GM21529 (cell line): ENCODE results near the gene GHRL.
A peak's percentile ranks its signal among the peaks of the same experiment; 100 is the strongest.
"Not testable (repeated sequence)": the region's sequence is repeated elsewhere in the genome, so short reads cannot be mapped to it uniquely, and the experiment has no call there.

Experiments used
- ATAC-seq: cut with Tn5 transposase; IDR thresholded peaks from one replicate; pipeline ENCODE4 v1.9.1; 2021; ENCODE audit not compliant: unreplicated experiment

The GHRL gene

DNA sequence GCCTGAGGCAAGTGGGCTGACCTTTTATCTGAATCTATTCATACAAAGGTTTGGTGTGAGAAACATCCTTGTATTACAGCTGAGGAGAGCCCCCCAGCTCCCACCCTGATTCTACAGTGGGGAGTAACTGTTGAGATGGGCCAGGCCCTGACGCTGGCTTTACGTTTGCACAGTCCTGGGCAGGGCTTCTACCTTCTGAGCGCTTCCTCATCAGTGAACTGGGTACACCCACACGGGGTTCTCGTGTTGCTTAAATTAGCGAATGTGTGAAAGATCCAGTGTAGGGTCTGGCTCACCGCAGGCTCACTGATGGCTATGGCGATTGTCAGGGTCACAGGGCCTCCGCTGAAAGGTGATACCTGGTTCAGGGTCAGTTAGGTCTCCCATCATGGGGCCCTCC lies 7.3 kb upstream of the GHRL start:
- ATAC-seq = no peak

DNA sequence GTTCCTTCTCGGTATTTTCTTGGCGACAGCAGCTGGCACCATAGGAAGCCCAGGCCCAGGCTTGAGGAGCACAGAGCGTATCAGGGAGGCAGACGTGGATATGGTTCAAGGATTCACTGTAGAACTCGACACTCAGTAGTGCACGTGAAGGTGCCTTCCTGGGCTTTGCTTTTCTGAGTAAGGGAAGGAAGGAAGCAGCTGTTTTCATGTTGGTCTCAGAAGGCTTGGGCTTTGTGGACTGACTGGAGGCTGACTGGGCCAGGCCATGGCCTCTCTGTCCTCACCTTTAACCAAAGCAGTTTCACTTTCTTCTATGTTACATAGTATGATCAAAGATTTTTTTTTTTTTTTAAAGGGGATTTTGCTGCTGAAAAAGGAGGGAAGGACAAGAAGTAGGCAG lies 6.9 kb upstream of the GHRL start:
- peak; percentile 69 for ATAC-seq

DNA sequence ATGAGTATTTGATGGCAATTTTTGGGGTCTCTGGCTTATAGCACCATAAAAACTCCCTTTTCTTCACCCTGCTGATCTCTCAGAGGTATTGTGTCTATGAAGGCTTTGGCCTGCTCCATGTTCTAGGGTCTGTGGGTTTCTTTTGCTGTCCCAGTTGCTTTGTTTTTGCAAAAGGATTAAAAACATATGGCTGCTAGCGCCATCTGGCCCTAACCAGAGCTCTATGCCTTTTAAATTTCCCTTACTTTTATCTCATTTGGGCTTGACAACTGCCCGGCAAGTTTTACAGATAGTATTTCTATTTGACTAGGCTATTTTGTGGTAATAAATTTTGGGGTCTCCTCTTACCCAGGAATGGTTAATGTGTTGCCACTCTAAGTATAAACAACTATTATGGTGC lies 6.4 kb upstream of the GHRL start:
- no peak for ATAC-seq

DNA sequence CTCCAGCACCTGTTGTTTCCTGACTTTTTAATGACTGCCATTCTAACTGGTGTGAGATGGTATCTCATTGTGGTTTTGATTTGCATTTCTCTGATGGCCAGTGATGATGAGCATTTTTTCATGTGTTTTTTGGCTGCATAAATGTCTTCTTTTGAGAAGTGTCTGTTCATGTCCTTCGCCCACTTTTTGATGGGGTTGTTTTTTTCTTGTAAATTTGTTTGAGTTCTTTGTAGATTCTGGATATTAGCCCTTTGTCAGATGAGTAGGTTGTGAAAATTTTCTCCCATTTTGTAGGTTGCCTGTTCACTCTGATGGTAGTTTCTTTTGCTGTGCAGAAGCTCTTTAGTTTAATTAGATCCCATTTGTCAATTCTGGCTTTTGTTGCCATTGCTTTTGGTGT lies 5.3 kb upstream of the GHRL start:
- ATAC-seq = not testable (repeated sequence)

- ATAC-seq = no peak
Observed at GRCh38 chr3:10294030-10294586, 1.4 kb upstream of the GHRL start.

GRCh38 chr3:10291641-10292040 lies 1.1 kb downstream of the GHRL start:
- ATAC-seq = no peak

DNA sequence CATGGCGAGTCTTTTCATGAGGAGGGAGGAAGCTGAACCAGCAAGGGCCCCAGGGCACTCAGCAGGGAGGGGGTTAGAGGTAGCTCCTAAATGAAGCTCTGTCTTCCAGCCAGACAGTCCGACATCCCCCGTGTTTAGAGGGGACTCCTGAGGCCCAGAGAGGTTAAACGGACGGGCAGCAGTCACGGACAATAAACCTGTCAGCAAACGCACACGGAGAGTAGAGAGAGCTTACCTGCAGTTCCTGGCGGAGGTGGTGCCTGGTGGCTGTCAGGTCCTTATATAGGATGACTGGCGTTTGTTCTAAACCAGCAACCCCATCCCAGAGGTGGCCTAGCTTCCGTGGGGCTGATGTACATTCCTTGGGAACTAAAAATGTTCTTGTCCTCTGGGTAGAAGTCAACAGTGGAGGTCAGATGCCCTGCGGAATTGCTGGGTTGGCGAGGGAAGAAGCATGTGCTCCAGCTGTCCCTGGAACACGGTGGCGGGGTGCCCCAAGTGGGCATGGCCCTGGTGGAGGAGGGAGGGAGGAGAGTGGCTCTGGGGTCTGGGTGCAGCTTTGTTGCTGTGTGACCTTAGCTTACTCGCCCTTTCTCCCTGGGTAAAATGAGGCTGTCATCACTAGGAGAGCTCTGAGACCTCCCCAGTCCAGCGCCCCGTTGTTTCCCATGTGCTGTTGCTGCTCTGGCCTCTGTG lies 2.1 kb downstream of the GHRL start:
- ATAC-seq = no peak

DNA sequence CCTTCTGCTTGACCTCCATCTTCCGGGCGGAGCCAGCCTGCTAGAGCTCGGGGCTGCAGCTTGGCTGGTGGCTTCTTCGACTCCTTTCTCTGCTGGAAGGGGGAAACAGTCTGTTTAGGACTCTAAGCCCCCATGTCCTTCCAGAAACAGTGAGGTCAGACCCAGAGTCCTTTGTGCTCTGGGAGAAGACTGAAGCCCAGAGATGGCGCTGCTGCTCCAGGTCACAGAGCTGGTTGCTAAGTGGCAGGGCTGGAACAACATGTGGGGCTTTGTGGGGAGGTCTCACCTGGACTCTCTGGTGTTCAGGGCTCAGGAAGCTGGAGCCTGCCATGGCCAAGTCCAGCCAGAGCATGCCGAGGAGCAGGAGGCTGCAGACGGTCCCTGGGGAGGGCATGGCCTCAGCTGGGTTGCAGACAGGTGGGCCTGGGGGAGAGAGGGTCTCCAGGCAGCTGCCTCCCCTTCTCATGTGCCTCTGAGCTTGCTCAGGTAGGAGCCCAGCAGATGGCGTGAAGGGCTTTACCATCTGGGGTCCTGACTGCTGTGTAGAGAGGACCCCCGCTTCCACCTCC lies 2.9 kb downstream of the GHRL start:
- ATAC-seq = no peak

- no peak for ATAC-seq
Observed at GRCh38 chr3:10289077-10289476, 3.7 kb downstream of the GHRL start.

GRCh38 chr3:10288575-10288960 lies 4.2 kb downstream of the GHRL start:
- ATAC-seq = no peak

GRCh38 chr3:10287936-10288574 lies 4.7 kb downstream of the GHRL start:
- ATAC-seq = no peak

DNA sequence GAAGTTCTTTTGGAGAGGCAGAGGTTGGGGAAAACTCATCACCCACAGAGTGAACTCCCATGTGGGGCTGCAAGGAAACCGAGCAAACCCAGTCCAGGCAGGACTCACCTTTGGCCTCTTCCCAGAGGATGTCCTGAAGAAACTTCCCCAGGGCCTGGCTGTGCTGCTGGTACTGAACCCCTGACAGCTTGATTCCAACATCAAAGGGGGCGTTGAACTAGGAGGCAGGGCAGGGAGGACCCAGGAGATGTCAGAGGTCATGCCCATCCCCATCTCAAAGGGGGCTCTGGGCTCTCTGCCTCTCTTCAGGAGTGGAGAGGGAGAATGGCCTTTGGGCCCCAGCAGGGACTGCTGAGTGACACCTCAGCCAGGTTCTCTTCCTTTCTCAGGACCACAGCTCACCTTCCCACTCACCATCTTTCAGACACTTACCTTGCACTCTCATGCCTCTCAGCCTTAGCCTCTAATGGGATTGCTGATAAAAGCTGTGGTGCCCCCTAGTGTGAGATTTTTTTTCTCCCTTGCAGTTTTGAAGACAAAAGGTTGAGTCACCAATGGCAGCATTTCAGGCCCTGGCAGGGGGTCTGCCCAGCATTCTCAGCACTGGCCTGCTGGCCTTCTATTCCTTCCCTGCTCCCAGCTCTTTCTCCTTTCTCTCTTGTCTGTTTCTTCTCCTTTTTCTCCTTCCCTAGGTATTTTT lies 6.0 kb downstream of the GHRL start:
- no peak for ATAC-seq

GRCh38 chr3:10286133-10286524 lies 6.6 kb downstream of the GHRL start:
- no peak for ATAC-seq

GRCh38 chr3:10285272-10286132 lies 7.2 kb downstream of the GHRL start:
- ATAC-seq = no peak

DNA sequence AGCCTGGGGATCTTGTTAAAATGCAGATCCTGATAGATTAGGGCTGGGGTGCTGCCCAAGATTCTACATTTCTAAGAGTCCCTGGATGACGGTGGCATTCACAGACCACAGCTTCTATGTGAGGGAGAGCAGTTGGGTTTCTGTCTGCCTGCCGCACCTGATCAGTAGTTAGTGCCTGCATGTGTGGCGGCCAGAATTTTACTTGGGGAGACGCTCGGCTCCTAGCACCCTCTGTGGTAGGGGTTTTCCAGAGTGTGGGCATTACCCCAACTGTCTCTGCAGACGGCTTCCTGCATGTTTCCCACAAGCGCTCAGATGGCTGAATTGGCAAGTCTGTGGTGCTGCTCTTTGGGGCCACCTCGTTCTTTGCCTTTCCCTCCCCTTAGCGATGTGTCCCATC lies 8.3 kb downstream of the GHRL start:
- ATAC-seq = no peak

DNA sequence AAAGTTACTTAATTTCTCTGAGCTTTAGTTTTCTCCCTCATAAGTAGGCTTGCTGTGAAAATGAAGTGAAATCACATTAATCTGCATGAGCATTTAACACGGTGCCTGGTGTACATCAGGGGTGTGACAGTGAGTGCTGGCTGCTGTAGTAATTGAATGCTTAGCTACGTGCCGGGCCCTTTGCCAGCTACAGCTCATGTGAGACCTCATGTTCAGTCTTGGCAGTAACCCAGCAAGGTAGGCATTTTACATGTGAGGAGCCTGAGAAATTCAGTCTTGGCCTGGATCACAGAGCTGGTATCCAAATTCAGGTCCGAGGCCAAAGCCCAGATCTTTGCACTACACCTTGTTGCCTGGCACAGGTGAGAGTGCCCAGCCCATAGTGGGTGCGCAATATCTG lies 9.1 kb downstream of the GHRL start:
- no peak for ATAC-seq

DNA sequence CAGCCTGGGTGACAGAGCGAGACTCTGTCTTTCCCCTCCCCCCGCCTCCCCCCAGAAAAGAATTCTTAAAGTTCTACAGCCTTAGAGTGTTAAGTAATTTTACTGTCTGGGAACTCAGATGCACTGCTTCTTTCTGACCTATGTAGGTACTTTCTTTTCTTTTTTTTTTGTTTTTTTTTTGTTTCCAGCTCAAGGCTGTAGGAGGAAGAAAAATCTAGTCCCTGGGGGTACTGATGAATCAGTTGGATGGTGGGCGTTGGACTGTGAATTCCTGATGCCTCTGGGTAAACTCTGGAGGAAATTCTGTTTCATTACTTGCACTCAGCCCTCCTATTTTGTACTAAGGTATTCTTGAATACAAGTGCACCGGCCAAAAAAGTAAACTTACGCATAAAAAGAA lies 10.8 kb downstream of the GHRL start:
- ATAC-seq = no peak

GRCh38 chr3:10280571-10280970 lies 12.2 kb downstream of the GHRL start:
- no peak for ATAC-seq

- ATAC-seq = no peak
Observed at GRCh38 chr3:10280177-10280529, 12.6 kb downstream of the GHRL start.

GRCh38 chr3:10279384-10280176 lies 13.2 kb downstream of the GHRL start:
- no peak for ATAC-seq
